Hematopoietic multipotent progenitor cell (in vitro differentiated cells): ENCODE data around the gene SLC1A6. TPM values are rescaled to one million over a fixed set of nuclear protein-coding genes. Genes with fewer than 3 reads are reported as not detected.
"Not testable (repeated sequence)": the region's sequence is repeated elsewhere in the genome, so short reads cannot be mapped to it uniquely, and the experiment has no call there.

ENCODE experiments used
- DNase-seq, 3 donors: peaks; one replicate each; pipeline ENCODE4 v3.0.0-alpha.2; 2011 to 2015; ENCODE audit warnings: low read depth in 2 of 3, low spot score in 2 of 3
- total RNA-seq: library from RNA; depleted of rRNA; stranded (reverse); fragments of >200 nt; gene quantifications from one replicate; pipeline ENCODE4 v1.2.3, GENCODE V29; 2012

SLC1A6 gene
- total RNA-seq, result 15.3 TPM

DNA sequence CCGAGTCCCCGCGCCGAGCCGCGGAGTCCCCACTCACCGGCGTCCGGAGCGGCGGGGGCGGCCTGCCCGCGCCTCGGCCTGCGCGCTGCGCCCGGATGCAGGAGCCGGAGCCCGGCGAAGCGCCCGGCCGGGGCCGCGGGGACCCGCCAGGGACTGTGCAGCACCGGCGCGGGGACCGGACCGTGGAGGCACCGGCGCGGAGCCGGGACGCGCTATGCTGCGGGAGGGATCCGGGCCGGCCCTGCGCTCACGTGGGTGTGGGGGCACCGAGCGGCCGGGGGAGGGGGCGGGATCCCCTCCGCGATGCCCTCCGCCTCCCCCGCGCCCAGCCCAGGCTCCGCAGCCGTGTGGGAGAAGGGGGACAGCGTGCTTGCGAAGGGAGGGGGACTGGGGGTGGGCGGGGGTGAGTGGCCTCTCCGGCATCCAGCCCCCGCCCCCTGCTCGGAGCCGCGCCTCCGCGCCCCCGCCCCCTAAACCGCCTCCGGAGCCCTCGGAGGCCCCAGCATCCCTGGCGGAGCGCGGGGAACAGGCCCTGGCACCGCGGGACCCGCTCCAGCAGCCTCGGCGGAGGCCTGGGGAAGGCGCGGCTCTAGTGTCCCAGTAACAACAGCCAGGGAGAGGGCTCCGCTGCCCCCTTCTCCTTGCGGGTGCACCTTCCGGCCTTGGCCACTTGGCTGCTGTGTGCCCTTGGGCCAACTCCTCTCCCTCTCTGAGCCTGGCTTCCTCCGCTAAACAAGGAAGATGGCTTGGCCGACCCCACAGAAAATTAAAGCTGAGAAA lies at the start of gene SLC1A6:
SLC1A6 (minus strand) TSS at position 389 of the 780 bp plus-strand sequence. CDS start 6,954 bp downstream, outside the sequence.
- peak in 2 of 3 donors; percentile 35 to 54 for DNase-seq

DNA sequence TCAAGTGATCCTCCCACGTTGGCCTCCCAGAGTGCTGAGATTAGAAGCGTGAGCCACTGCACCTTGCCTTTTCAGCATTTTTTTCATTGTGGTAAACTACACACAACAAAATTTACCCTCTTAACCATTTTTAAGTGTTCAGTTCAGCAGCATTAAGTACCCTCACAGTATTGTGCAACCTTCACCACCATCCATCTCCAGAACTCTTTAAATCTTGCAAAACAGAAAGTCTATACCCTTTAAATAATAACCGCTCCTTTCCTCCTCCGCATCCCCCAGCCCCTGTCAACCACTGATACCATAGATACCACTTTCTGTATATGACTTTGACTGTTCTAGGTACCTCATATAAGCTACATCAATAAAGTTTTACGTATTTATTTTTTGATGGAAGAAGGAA lies 48.8 kb upstream of the SLC1A6 start:
- no peak for DNase-seq

DNA sequence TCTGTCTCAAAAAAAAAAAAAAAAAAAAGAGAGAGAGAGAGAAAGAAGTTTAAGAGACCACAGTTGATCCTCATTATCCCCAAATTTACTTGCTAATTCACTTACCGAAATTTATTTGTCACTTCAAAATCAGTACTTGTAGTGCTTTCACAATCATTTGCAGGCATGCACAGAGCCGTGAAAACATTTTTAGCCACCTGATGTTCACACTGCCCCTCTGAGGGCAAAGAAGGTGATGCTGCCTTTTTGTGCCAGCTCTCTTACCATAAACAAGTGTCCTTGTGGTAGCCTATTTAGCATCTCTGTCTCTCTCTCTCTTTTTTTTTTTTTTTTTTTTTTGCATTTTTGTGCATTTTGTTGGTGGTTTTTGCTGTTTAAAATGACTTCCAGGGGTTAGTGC lies 45.6 kb upstream of the SLC1A6 start:
- DNase-seq, result peak in 2 of 3 donors; percentile 39 to 72

DNA sequence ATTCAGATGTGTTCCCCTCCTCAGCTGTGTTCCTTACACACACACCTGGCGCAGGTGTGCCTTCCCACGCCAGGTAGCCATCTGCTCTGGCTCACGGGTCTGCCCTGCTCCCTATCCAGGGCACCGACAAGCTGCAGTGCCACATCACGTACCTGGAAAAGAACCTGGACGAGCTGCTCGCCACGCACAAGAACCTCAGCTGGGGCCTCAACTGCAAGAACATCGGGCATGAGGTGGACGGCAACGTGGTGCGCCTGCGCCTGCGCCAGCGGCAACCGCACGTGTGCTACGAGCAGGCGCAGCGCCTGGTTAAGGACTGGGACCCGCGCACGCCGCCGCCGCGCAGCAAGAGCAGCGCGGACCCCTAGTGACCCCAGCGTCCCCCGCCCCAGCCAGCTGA lies 43.1 kb upstream of the SLC1A6 start:
- no peak for DNase-seq

DNA sequence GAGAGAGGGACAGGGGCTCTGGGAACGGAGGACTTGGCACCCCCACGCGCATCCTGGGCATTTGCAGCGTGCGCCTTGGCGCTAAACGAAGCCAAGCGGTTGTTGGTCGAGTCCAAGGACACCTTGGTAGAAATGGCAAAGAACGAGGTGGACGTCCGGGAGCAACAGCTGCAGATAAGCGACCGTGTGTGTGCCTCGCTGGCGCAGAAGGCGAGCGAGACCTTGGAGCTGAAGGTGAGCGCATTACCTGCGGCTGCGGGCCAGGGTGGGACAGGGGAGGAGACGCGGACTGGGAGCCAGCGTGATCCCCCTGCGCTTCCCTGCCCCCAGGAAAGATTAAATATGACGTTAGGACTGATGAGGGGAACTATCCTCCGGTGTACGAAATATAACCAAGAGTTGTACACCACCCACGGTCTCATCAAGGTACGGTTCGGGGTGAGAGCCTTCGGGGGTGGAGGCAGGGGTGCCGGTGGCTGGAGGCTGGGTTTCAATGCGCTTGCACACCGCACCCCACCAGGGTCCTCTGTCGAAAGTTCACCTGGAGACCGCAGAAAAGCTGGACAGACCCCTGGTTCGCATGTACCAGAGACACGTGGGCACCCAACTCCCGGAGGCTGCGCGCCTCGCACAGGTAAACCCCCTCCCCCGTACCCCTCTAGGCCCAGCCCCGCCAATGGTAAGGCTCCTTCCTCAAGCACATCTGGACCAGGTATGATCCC lies 41.8 kb upstream of the SLC1A6 start:
- DNase-seq, result no peak

DNA sequence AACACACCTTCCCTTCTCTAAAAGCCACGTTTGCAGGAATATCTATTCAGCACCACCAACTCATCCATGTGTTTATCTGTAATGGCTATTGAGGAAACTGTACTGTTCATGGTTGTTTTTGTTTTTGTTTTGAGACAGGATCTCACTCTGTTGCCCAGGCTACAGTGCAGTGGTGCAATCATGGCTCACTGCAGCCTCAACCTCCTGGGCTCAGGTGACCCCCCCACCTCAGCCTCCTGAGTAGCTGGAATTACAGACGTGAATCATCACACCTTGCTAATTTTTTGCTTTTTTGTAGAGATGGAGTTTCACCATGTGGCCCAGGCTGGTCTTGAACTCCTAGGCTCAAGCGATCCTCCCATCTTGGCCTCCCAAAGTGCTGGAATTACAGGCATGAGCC lies 39.2 kb upstream of the SLC1A6 start:
- DNase-seq, result not testable (repeated sequence)

DNA sequence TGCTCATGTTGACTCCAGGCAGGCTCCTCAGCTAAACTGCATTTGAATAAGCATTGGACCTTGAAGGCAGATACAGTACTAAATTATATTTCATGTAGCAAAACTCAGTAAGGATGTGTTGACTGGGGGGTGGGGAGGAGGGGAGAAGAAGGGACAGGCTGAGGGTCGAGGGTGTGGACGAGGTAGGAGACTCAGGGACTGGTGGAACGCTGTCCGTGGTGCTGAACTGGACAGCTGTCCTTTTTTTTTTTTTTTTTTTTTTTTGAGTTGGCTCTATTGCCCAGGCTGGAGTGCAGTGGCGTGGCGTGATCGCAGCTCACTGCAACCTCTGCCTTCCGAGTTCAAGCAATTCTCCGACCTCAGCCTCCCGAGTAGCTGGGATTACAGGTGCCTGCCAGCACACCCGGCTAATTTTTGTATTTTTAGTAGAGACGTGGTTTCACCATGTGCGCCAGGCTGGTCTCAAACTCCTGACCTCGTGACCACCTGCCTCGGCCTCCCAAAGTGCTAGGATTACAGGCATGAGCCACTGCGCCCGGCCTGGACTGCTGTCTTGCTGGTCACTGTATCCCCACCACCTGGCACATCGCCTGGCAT lies 36.4 kb upstream of the SLC1A6 start:
- peak in 2 of 3 donors; percentile 26 to 38 for DNase-seq

DNA sequence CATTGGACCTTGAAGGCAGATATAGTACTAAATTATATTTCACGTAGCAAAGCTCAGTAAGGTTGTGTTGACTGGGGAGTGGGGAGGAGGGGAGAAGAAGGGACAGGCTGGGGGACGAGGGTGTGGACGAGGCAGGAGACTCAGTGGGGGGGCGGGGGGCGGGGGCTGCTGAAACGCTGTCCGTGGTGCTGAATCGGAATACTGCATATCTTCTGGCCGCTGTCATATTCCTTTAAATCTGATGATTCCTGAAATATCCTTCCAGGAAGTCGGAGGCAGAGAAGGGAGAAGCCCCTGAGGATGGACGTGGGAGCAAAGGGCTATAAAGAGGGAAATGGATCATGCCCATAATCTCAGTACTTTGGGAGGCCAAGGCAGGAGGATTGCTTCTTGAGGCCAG lies 34.9 kb upstream of the SLC1A6 start:
- peak in 1 of 3 donors; percentile 36 for DNase-seq

DNA sequence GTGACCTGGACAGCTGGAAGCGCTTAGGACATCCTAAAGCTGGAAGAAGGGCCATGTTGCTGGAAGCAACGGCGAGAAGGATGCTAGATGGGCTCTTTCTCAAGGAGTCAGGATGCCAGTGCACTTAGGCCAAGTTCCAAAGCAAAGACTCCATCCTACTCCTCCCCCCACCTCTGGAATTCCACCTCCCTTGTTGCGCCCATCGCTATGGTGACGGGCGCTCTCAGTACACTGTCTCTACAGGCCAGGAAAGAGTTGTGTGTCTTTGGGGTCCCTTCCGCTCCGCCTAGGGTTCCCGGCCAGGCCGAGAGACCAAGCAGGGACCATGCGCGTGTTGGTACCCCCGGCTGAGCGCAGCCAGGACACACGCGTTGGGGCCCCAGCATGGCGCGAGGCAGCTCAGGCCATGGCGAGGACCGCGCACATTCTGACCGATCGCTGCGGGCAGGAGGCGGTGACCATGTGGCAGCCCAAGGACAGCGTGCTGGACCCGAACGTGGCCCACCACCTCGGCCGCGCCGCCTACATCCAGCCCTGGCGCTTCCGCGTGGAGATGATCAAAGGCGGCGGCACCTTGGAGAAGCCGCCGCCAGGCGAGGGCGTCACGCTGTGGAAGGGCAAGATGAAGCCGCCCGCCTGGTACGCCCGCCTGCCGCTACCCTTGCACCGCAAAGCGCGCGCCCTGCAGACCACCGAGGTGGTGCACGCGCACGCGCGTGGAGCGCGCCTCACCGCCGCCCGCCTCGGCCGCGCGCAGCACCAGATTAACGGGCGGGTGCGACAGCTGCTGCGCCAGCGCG lies 31.0 kb upstream of the SLC1A6 start:
- peak in 2 of 3 donors; percentile 50 to 51 for DNase-seq

DNA sequence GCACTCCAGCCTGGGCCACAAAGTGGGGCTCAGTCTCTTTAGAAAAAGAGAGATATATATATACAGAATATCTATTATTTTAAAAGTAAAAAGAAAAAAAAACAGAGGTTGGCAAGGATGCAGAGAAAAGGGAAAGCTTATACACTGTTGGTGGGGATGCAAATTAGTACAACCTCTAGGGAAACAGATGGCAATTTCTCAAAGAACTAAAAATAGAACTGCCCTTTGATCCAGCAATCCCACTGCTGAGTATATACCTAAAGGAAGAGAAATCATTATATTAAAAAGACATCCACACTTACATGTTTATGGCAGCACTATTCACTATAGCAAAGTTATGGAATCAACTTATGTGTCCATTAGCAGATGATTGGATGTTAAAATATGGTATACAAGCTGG lies 28.6 kb upstream of the SLC1A6 start:
- no peak for DNase-seq

DNA sequence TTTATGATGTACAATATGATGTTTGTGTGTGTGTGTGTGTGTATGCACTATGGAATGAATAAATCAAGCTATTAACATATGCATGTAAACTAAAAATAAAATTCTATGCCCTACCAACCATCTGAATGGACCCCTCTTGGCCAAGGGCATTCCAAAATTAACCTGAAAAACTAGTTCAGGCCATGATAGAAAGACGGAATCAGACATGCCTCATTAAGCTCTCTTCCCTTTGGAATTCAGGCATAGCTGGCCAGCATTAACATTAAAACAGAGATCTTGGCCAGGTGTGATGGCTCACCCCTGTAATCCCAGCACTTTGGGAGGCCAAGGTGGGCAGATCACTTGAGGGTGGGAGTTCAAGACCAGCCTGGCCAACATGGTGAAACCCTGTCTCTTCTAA lies 18.3 kb upstream of the SLC1A6 start:
- DNase-seq, result no peak

DNA sequence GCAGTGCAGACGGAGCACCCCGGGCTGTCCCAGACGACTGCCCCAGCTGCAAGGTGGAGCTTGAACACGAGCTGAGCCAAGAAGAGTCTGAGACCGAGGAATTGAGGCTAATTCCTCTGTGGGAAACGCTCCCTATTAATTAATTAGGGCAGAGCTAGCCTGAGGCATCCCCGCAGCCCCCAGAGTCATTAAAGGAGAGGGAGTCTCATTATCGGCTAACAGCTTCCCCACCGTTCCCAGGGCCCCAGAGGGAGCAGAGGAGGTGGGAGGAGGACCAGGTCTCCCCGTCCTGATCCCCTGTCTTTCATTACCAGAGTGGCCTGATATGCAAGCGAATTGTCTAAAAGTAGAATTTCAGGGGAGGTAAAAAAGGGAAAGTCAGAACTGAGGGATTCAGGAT lies 13.1 kb upstream of the SLC1A6 start:
- DNase-seq, result no peak

DNA sequence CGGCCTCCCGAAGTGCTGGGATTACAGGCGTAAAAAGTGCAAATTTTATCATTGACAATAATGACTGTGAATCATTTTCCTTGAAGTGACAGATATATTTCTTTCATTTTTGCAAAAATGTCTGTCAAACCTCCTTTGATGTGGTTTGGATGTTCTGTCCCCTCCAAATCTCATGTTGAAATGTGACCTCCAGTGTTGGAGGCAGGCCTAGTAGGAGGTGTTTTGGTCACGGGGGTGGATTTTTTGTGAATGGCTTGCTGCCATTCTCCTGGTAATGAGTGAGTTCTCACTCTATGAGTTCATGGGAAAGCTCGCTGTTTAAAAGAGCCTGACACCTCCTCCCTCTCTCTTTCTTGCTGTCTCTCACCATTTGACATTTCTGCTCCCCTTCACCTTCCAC lies 5.5 kb upstream of the SLC1A6 start:
- DNase-seq, result no peak

DNA sequence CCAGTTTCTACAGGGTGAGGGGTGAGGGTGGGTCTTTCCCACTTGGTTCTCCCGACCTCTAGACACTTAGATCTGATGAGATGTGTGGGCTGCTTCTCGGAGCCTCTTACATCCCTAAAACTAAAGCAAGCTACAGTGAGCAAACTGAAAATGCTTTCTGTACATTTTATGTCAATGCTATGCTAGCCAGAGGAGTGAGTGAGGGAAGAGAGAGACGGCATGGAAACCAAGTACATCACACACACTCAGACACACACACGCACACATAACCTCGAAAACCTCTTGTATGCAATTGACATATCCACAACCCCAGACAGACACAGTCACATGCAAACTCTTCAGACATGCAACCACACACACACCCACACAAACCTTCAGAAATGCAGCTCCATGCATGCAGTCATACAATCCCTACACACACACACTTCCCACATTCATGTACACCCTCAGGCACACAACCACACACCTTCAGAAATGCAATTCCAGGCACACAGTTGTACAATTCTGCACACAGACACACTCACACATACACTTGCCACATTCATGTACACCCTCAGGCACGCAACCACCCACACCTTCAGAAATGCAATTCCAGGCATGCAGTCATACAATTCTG lies 1.4 kb downstream of the SLC1A6 start:
- DNase-seq, result peak in 1 of 3 donors; percentile 15

DNA sequence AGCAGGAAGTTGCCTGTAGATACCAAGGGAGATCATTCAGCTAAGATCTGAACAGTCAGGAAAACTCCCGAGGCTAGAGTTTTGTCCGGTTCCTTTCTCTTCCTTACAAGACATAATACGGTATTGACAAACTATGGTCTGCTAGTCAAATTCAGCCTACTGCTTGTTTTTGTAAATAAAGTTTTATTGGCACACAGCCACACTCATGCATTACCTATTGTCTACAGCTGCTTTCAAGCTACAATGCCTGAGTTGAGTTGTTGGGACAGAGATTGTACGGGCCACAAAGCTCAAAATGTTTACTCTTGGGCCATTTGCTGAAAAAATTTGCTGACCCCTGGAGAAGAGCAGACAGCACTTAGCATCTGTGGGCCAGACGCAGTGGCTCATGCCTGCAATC lies 2.5 kb downstream of the SLC1A6 start:
- no peak for DNase-seq

DNA sequence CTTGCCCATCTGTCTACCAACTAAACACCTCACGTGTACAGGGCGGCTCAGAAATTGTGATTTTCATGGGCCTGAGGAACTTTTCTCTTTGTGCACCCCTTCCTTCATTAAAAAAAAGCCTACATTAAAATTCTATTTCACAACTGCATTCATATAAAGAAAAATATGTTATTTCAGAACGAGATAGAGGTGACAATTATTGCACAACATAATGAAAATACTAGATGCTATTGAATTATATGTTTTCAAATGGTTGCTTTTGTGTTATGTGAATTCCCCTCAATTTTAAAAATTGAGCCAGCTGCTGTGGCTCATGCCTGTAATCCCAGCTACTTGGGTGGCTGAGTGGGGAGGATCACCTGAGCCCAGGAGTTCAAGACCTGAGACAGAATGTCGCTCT lies 5.2 kb downstream of the SLC1A6 start:
- no peak for DNase-seq

DNA sequence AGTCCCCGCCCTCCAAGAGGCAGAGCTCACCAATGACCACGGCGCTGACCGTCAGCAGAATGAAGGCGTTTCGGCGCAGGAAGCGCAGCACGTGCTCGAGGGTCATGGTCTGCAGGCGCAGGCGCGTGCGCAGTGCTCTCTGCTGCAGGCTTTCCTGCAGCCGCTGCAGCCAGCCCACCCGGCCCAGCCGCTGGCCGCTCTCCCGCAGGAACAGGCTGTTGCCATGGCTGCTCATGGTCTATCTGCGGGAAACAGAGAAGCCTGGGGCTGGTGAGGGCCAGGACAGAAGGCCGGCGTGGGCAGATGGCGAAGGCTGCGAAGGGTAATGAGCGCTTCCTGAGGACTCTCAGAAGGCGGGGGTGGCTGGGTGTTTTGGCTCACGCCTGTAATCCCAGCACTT lies 7.0 kb downstream of the SLC1A6 start:
- DNase-seq, result no peak

DNA sequence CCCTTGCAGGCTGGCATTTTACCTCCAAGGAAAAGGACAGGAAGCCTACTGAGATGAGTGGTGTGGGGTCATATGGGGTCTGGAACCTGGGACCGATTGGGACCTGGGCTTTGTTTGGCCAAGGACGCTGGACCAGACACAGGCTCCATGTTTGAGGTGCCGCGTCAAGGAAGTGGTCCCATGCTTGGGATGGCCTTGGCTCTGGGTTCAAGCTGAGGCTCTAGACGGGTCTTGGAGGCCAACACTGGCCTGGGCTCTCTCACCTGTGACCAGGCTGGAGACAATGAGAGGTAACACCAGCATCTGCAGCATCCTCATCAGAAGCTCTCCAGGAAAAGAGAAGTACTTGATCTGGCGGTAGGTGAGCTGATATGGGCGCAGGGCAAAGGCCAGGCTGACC lies 8.2 kb downstream of the SLC1A6 start:
- no peak for DNase-seq

DNA sequence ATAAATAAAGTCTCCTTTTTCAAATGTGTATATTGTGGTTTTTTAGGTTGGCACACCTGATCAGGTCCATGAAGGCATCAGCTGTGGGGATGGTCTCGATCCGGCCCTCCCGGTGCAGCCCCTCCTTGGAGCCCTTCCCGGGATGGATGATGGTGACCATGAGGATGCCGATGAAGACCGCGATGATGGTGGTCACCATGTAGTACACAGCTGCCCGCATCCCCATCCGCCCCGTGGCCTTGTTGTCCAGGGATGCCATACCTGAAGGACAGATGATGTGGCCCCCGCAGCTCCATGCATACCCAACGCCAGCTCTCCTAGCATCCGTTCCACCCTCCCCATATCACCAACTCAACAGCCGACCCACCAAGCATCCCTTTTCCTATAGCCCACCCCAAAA lies 11.4 kb downstream of the SLC1A6 start:
- DNase-seq, result no peak

DNA sequence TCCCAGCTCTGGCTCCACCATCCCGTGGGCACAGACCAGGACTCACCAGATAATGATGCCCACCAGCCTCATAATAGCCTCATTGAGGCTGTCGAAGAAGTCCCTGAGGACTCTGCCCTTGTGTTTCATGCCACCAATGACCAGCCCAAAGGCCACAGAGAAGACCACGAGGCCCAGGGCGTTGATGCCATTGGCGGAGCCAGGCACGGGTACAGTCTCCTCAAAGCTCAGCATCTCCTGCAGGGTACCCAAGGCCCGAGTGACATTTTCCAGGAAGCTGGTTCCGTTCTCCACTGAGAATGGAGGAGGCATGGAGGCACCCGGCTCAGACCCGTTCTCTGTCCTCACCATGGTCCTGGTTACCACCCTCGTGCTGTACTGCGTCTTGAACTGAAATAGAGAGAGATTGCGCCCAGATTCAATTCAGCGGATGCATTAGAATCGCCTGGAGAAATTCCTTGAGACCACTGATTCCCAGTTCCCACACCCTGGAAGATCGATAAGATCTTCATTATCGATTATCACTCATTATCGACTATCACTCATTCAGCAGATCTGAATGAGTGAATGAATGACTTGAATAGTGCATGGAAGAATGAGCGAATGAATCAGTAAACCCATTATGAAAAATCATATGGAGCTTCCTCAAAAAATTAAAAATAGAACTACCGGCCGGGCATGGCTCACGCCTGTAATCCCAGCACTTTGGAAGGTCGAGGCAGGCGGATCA lies 17.5 kb downstream of the SLC1A6 start:
- no peak for DNase-seq
